ENCODE results near the gene TBC1D22A.

DNA sequence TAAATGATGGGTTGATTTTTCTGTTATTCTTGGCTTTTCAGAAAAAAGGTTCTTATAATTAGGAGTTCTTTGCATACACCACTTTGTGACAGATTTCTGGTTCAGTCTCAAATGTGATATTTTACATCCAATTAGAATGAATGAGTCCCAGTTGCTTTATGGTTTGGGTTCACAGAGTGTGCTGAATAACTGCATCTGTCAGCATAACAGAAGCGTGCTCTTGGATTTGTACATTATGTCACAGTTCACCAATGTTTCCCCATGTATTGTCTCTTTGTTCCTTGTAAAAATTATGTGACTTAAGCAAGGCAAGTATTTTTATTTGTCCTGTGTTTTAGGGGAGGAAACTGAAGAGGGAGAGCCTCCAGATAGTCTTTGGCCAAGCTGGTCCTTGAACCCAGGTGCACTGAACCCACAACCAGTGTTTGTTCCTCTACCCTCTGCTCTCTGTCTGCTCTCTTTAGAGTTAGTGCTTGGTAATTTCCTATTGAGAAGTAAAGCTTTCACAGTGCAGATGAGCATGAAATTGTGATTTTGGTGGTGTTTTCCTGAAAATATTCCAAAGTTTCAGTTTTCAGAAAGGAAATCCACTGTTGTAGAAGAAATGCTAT is 107.5 kb downstream of the TBC1D22A start:
- TF ChIP-seq ZFP3 (CRISPR knock-in tag; IDR thresholded peaks at IDR 0.05) (no peak), ZFP30 (CRISPR knock-in tag; IDR thresholded peaks at IDR 0.05) (no peak), TOX (CRISPR knock-in tag; IDR thresholded peaks at IDR 0.05; ENCODE audit: borderline replicate concordance) (no peak), RARB (CRISPR knock-in tag; IDR thresholded peaks at IDR 0.05) (no peak), ARNTL (CRISPR knock-in tag; IDR thresholded peaks at IDR 0.05; ENCODE audit: borderline replicate concordance, low read depth) (no peak), ZNF70 (CRISPR knock-in tag; IDR thresholded peaks at IDR 0.05) (no peak), ZNF8 (CRISPR knock-in tag; IDR thresholded peaks at IDR 0.05) (no peak), OSR1 (CRISPR knock-in tag; IDR thresholded peaks at IDR 0.05) (no peak), BACH2 (CRISPR knock-in tag; IDR thresholded peaks at IDR 0.05; ENCODE audit: borderline replicate concordance) (no peak)
- TF ChIP-seq, protein P1, sequence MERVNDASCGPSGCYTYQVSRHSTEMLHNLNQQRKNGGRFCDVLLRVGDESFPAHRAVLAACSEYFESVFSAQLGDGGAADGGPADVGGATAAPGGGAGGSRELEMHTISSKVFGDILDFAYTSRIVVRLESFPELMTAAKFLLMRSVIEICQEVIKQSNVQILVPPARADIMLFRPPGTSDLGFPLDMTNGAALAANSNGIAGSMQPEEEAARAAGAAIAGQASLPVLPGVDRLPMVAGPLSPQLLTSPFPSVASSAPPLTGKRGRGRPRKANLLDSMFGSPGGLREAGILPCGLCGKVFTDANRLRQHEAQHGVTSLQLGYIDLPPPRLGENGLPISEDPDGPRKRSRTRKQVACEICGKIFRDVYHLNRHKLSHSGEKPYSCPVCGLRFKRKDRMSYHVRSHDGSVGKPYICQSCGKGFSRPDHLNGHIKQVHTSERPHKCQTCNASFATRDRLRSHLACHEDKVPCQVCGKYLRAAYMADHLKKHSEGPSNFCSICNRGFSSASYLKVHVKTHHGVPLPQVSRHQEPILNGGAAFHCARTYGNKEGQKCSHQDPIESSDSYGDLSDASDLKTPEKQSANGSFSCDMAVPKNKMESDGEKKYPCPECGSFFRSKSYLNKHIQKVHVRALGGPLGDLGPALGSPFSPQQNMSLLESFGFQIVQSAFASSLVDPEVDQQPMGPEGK (CRISPR knock-in tag; IDR thresholded peaks at IDR 0.05; ENCODE audit: borderline replicate concordance), result no peak
- TF ChIP-seq, protein P2, sequence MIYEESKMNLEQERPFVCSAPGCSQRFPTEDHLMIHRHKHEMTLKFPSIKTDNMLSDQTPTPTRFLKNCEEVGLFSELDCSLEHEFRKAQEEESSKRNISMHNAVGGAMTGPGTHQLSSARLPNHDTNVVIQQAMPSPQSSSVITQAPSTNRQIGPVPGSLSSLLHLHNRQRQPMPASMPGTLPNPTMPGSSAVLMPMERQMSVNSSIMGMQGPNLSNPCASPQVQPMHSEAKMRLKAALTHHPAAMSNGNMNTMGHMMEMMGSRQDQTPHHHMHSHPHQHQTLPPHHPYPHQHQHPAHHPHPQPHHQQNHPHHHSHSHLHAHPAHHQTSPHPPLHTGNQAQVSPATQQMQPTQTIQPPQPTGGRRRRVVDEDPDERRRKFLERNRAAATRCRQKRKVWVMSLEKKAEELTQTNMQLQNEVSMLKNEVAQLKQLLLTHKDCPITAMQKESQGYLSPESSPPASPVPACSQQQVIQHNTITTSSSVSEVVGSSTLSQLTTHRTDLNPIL (CRISPR knock-in tag; IDR thresholded peaks at IDR 0.05; ENCODE audit: low read depth), result no peak
- TF ChIP-seq, protein P3, sequence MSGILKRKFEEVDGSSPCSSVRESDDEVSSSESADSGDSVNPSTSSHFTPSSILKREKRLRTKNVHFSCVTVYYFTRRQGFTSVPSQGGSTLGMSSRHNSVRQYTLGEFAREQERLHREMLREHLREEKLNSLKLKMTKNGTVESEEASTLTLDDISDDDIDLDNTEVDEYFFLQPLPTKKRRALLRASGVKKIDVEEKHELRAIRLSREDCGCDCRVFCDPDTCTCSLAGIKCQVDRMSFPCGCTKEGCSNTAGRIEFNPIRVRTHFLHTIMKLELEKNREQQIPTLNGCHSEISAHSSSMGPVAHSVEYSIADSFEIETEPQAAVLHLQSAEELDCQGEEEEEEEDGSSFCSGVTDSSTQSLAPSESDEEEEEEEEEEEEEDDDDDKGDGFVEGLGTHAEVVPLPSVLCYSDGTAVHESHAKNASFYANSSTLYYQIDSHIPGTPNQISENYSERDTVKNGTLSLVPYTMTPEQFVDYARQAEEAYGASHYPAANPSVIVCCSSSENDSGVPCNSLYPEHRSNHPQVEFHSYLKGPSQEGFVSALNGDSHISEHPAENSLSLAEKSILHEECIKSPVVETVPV (CRISPR knock-in tag; IDR thresholded peaks at IDR 0.05), result no peak
